ENCODE results near the gene LRP1B.

The LRP1B gene

GRCh38 chr2:141888987-141889555 is 241.7 kb downstream of the LRP1B start:
- TF ChIP-seq POLR2AphosphoS5 (IDR thresholded peaks at IDR 0.05; ENCODE audit: low read depth, low read length) (no peak), FOXP2 (optimal IDR thresholded peaks at IDR 0.05; ENCODE audit: borderline replicate concordance, extremely low read depth, extremely low read length, insufficient read depth) (no peak), REST (IDR thresholded peaks at IDR 0.05; ENCODE audit: insufficient read depth in 1 of 2, low read depth in 2 of 2, low read length in 2 of 2) (no peak), SIN3A (IDR thresholded peaks at IDR 0.05; ENCODE audit: borderline replicate concordance, insufficient read depth, low read length) (no peak), TAF1 (IDR thresholded peaks at IDR 0.05; ENCODE audit: borderline replicate concordance, insufficient read depth, low read length) (no peak)

DNA sequence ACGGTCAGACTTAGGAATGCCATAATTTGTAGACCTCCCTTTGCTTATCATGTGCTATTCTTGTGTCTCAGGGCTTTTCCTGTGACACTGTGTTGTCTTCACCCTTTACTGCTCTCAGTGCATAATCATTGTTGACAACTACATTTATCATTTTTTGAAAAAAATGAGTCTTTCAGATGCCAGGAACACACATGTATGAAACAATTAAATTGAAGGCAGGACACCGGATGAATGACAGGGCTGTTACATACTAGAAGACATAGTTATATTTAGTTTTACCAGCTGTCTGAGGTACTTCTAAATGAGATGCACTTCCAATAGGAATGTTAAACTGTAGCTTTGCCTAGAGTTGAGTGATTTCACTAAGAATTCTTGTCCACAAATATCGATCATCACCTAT is 243.5 kb downstream of the LRP1B start:
- TF ChIP-seq TAF1 (IDR thresholded peaks at IDR 0.05; ENCODE audit: borderline replicate concordance, insufficient read depth, low read length) (no peak), SIN3A (IDR thresholded peaks at IDR 0.05; ENCODE audit: borderline replicate concordance, insufficient read depth, low read length) (no peak), POLR2AphosphoS5 (IDR thresholded peaks at IDR 0.05; ENCODE audit: low read depth, low read length) (no peak), FOXP2 (optimal IDR thresholded peaks at IDR 0.05; ENCODE audit: borderline replicate concordance, extremely low read depth, extremely low read length, insufficient read depth) (no peak), REST (IDR thresholded peaks at IDR 0.05; ENCODE audit: insufficient read depth in 1 of 2, low read depth in 2 of 2, low read length in 2 of 2) (no peak)

DNA sequence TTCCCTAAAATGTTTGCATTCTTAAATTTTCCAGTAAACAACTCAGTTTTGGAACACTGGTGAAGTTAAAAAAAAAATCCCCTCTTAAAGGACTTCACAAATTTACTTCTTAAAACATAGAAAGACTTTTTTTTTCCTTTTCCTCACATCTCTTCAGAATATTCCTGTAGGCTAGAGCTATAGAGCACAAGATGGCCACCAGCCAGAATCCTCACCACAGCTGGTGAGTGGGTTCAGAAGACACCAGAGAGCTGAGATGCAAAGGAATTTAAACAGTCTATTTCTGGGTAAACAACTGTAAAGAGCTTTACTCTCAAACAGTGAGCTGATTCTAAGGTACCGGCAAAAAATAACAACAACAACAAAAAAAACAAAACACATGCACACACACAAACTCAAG is 252.8 kb downstream of the LRP1B start:
- no peak for TF ChIP-seq POLR2AphosphoS5 (IDR thresholded peaks at IDR 0.05; ENCODE audit: low read depth, low read length)
- no peak for TF ChIP-seq REST (IDR thresholded peaks at IDR 0.05; ENCODE audit: insufficient read depth in 1 of 2, low read depth in 2 of 2, low read length in 2 of 2)
- no peak for TF ChIP-seq TAF1 (IDR thresholded peaks at IDR 0.05; ENCODE audit: borderline replicate concordance, insufficient read depth, low read length)
- TF ChIP-seq FOXP2 (optimal IDR thresholded peaks at IDR 0.05; ENCODE audit: borderline replicate concordance, extremely low read depth, extremely low read length, insufficient read depth): no peak
- TF ChIP-seq SIN3A (IDR thresholded peaks at IDR 0.05; ENCODE audit: borderline replicate concordance, insufficient read depth, low read length): no peak

DNA sequence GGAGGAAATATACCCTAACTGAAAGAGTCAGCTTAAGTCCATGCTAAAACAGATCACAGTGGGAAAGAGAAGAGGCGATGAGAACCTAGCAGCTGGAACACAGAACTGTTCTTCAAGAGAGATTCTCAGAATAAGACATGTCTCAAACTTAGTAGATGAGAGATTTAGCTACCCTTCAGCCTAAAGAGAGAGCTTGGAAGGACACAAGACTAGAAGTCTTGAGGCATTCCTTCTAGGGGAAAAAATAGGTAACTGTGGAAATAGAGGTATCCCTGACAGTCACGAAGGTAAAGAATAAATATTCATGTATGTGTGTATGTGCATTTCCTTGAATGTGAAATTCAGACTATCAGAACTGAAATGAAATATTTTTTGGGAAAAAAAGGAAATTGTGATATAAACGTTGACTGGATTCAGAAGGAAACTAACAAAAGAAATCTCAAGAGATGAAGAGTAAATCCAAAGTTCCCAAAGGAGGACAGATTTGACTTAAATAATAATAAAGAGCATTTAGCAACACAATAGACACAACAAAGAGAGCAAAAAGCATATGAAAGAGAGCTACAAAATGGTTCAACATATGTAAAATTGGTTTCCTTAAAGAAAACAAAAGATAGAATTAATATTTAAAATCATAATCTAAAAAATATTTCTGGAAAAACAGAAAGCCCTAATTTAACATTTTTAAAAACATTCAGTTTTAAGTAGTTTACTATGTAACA is 258.7 kb downstream of the LRP1B start:
- TF ChIP-seq POLR2AphosphoS5 (IDR thresholded peaks at IDR 0.05; ENCODE audit: low read depth, low read length) (no peak), SIN3A (IDR thresholded peaks at IDR 0.05; ENCODE audit: borderline replicate concordance, insufficient read depth, low read length) (no peak), REST (IDR thresholded peaks at IDR 0.05; ENCODE audit: insufficient read depth in 1 of 2, low read depth in 2 of 2, low read length in 2 of 2) (no peak), TAF1 (IDR thresholded peaks at IDR 0.05; ENCODE audit: borderline replicate concordance, insufficient read depth, low read length) (no peak), FOXP2 (optimal IDR thresholded peaks at IDR 0.05; ENCODE audit: borderline replicate concordance, extremely low read depth, extremely low read length, insufficient read depth) (no peak)

All from PFSK-1 (cell line).